ENCODE measurements around the gene TLR7. TPM values are rescaled to one million over a fixed set of nuclear protein-coding genes. Genes with fewer than 3 reads are reported as not detected.

TLR7 gene
- total and polyA plus RNA-seq, 2 of the 13 experiments (the other 11 are each of a cell fraction or from before 2014, with no cell fraction given), result not detected

GRCh38 chrX:12929701-12930100, 62.8 kb downstream of the TLR7 start:
- intact Hi-C loops (cut with micrococcal nuclease; ENCODE audit: unreplicated experiment) (no loop called here), in situ Hi-C loops (cut with HindIII; ENCODE audit: extremely low pct_ligation_motif_present, low pct_unique_long_range_greater_than_20kb) (no loop called here)
- Histone ChIP-seq H3K27me3 (ENCODE audit: control insufficient read depth in 1 of 2, insufficient read depth in 2 of 2, low read length in 2 of 2) (no peaks in the 10 kb centered on the region), H3K9ac (ENCODE audit: insufficient read depth, low read depth, low read length) (no peak overlapping the region), H3K4me1 (ENCODE audit: insufficient read depth, low read length) (no peaks in the 10 kb centered on the region), H3K79me2 (ENCODE audit: insufficient read depth, low read length) (no peaks in the 10 kb centered on the region), H3K4me3 (replicated peaks in 1 of 3; ENCODE audit: insufficient read depth in 1 of 3, low read depth in 2 of 3, low read length in 3 of 3) (no peak overlapping the region), H3K9me3 (ENCODE audit: low read length) (no peaks in the 10 kb centered on the region), H3K36me3 (replicated peaks in 1 of 2; ENCODE audit: control insufficient read depth in 1 of 2, insufficient read depth in 2 of 2, low read length in 2 of 2) (no peaks in the 10 kb centered on the region), H2AFZ (ENCODE audit: low read length) (no peak overlapping the region), H3K4me2 (ENCODE audit: low read depth, low read length) (no peak overlapping the region), H4K20me1 (ENCODE audit: insufficient read depth, low read length) (no peaks in the 10 kb centered on the region), H3K27ac (ENCODE audit: extremely low read length, insufficient read depth, low read length) (no peak overlapping the region)
- CTCF ChIA-PET (ENCODE audit: low intra/inter-chr PET ratio, low total read pairs), result no interaction called here
- BruUV-seq (replicated peaks), result no TSS peak
- 0% methylated on average over 3 of the region's 4 CpGs for WGBS (ENCODE audit: low lambda C conversion rate)
- TF ChIP-seq ETV6 (CRISPR knock-in tag; conservative IDR thresholded peaks at IDR 0.05) (no peak), EZH2 (conservative IDR thresholded peaks at IDR 0.05; ENCODE audit: low read depth, low read length) (no peak), JUN (CRISPR knock-in tag; IDR thresholded peaks at IDR 0.05) (no peak), NCOA5 (CRISPR knock-in tag; IDR thresholded peaks at IDR 0.05) (no peak), TBX2 (CRISPR knock-in tag; IDR thresholded peaks at IDR 0.05; ENCODE audit: borderline replicate concordance) (no peak)
- DNase-seq (ENCODE audit: low spot score), result no peak
- FAIRE-seq, result no peak
- no peak for ATAC-seq
- POLR2A ChIA-PET, result no interaction called here

GRCh38 chrX:12930150-12930549, 63.3 kb downstream of the TLR7 start:
- Histone ChIP-seq H3K27ac (ENCODE audit: extremely low read length, insufficient read depth, low read length) (no peak overlapping the region), H3K79me2 (ENCODE audit: insufficient read depth, low read length) (no peaks in the 10 kb centered on the region), H3K4me3 (replicated peaks in 1 of 3; ENCODE audit: insufficient read depth in 1 of 3, low read depth in 2 of 3, low read length in 3 of 3) (no peak overlapping the region), H3K27me3 (ENCODE audit: control insufficient read depth in 1 of 2, insufficient read depth in 2 of 2, low read length in 2 of 2) (no peaks in the 10 kb centered on the region), H3K4me1 (ENCODE audit: insufficient read depth, low read length) (no peaks in the 10 kb centered on the region), H3K4me2 (ENCODE audit: low read depth, low read length) (no peak overlapping the region), H2AFZ (ENCODE audit: low read length) (no peak overlapping the region), H3K9me3 (ENCODE audit: low read length) (no peaks in the 10 kb centered on the region), H3K36me3 (replicated peaks in 1 of 2; ENCODE audit: control insufficient read depth in 1 of 2, insufficient read depth in 2 of 2, low read length in 2 of 2) (no peaks in the 10 kb centered on the region), H4K20me1 (ENCODE audit: insufficient read depth, low read length) (no peaks in the 10 kb centered on the region), H3K9ac (ENCODE audit: insufficient read depth, low read depth, low read length) (no peak overlapping the region)
- no peak for FAIRE-seq
- WGBS (ENCODE audit: low lambda C conversion rate), result 5% methylated on average over 2 of the region's 2 CpGs
- ChIA-PET CTCF (ENCODE audit: low intra/inter-chr PET ratio, low total read pairs) (no interaction called here), POLR2A (no interaction called here)
- intact Hi-C loops (cut with micrococcal nuclease; ENCODE audit: unreplicated experiment) (no loop called here), in situ Hi-C loops (cut with HindIII; ENCODE audit: extremely low pct_ligation_motif_present, low pct_unique_long_range_greater_than_20kb) (no loop called here)
- no TSS peak for BruUV-seq (replicated peaks)
- no peak for DNase-seq (ENCODE audit: low spot score)
- ATAC-seq, result no peak
- no peak for TF ChIP-seq E2F5 (CRISPR knock-in tag; conservative IDR thresholded peaks at IDR 0.05)
- no peak for TF ChIP-seq ZNF207 (IDR thresholded peaks at IDR 0.05; ENCODE audit: borderline replicate concordance)
- TF ChIP-seq, protein P1, sequence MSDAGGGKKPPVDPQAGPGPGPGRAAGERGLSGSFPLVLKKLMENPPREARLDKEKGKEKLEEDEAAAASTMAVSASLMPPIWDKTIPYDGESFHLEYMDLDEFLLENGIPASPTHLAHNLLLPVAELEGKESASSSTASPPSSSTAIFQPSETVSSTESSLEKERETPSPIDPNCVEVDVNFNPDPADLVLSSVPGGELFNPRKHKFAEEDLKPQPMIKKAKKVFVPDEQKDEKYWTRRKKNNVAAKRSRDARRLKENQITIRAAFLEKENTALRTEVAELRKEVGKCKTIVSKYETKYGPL (CRISPR knock-in tag; IDR thresholded peaks at IDR 0.05), result no peak
- no peak for TF ChIP-seq ADNP (CRISPR knock-in tag; IDR thresholded peaks at IDR 0.05)
- TF ChIP-seq ZNF296 (CRISPR knock-in tag; conservative IDR thresholded peaks at IDR 0.05), result no peak
- TF ChIP-seq FOXJ3 (CRISPR knock-in tag; IDR thresholded peaks at IDR 0.05; ENCODE audit: borderline replicate concordance), result no peak
- TF ChIP-seq MED8 (CRISPR knock-in tag; IDR thresholded peaks at IDR 0.05; ENCODE audit: insufficient replicate concordance), result no peak
- TF ChIP-seq MBD4 (IDR thresholded peaks at IDR 0.05; ENCODE audit: borderline replicate concordance, low read length), result no peak
- no peak for TF ChIP-seq ZMAT3 (CRISPR knock-in tag; conservative IDR thresholded peaks at IDR 0.05)
- no peak for TF ChIP-seq BORCS8-MEF2B (CRISPR knock-in tag; IDR thresholded peaks at IDR 0.05)
- TF ChIP-seq, protein P2, sequence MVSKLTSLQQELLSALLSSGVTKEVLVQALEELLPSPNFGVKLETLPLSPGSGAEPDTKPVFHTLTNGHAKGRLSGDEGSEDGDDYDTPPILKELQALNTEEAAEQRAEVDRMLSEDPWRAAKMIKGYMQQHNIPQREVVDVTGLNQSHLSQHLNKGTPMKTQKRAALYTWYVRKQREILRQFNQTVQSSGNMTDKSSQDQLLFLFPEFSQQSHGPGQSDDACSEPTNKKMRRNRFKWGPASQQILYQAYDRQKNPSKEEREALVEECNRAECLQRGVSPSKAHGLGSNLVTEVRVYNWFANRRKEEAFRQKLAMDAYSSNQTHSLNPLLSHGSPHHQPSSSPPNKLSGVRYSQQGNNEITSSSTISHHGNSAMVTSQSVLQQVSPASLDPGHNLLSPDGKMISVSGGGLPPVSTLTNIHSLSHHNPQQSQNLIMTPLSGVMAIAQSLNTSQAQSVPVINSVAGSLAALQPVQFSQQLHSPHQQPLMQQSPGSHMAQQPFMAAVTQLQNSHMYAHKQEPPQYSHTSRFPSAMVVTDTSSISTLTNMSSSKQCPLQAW (CRISPR knock-in tag; IDR thresholded peaks at IDR 0.05), result no peak
- no peak for TF ChIP-seq CREB1 (IDR thresholded peaks at IDR 0.05)
- TF ChIP-seq CREB1 (CRISPR knock-in tag; IDR thresholded peaks at IDR 0.05), result no peak
- no peak for TF ChIP-seq CHCHD3 (CRISPR knock-in tag; IDR thresholded peaks at IDR 0.05)
- TF ChIP-seq ZNF335 (CRISPR knock-in tag; IDR thresholded peaks at IDR 0.05), result no peak

Data from HepG2 (cell line).